Amygdala (tissue), 56 donors: Measurements from ENCODE around the gene GID4.

Source experiments
- DNase-seq, 56 donors: peaks; one replicate each; lab custom pipeline; 2025; lab: John Stamatoyannopoulos, UW

Gene GID4

GRCh38 chr17:18040261-18040858, 1.2 kb downstream of the GID4 start:
- DNase-seq: no peak

- DNase-seq: no peak
Measured at GRCh38 chr17:18041776-18042175, 2.6 kb downstream of the GID4 start.

GRCh38 chr17:18042983-18043382, 3.8 kb downstream of the GID4 start:
- DNase-seq: no peak

- no peak for DNase-seq
Measured at GRCh38 chr17:18043491-18043890, 4.3 kb downstream of the GID4 start.

- DNase-seq: no peak
Measured at GRCh38 chr17:18044609-18045008, 5.4 kb downstream of the GID4 start.

- DNase-seq: no peak
Measured at GRCh38 chr17:18045691-18046350, 6.6 kb downstream of the GID4 start.

- DNase-seq: no peak
Measured at GRCh38 chr17:18055597-18055996, 16.4 kb downstream of the GID4 start.

- no peak for DNase-seq
Measured at GRCh38 chr17:18056214-18056613, 17.0 kb downstream of the GID4 start.

GRCh38 chr17:18059283-18059682, 20.1 kb downstream of the GID4 start:
- DNase-seq: no peak

- DNase-seq: no peak
Measured at GRCh38 chr17:18064053-18064452, 24.8 kb downstream of the GID4 start.

- DNase-seq: no peak
Measured at GRCh38 chr17:18065546-18065945, 26.3 kb downstream of the GID4 start.

GRCh38 chr17:18066866-18067265, 27.7 kb downstream of the GID4 start:
- no peak for DNase-seq

- DNase-seq: no peak
Measured at GRCh38 chr17:18069101-18069500, 29.9 kb downstream of the GID4 start.

GRCh38 chr17:18070861-18071340, 31.7 kb downstream of the GID4 start:
- DNase-seq: peak in 1 of 56 donors; percentile 7

GRCh38 chr17:18071751-18072150, 32.5 kb downstream of the GID4 start:
- no peak for DNase-seq

GRCh38 chr17:18074566-18075272, 35.5 kb downstream of the GID4 start:
- peak in 1 of 56 donors; percentile 9 for DNase-seq

GRCh38 chr17:18076936-18077335, 37.7 kb downstream of the GID4 start:
- no peak for DNase-seq

- no peak for DNase-seq
Measured at GRCh38 chr17:18079543-18079942, 40.3 kb downstream of the GID4 start.

- no peak for DNase-seq
Measured at GRCh38 chr17:18084256-18084655, 45.0 kb downstream of the GID4 start.

GRCh38 chr17:18087610-18088491, 48.6 kb downstream of the GID4 start, which contains the start of gene DRG2:
TSS of gene DRG2 (plus strand) at chr17:18087948. CDS start at chr17:18088024, 76 bp downstream.
- peak; percentile 23 to 91 (median 80) for DNase-seq

GRCh38 chr17:18089613-18090012, 50.4 kb downstream of the GID4 start:
- no peak for DNase-seq
